ENCODE results near the gene GRB14.

The GRB14 gene

GRCh38 chr2:164622338-164623106 is 1.2 kb upstream of the GRB14 start:
- Histone ChIP-seq H3K4me1 (peaks cover 0 to 22% (median 10%) of the 10 kb centered on the region in 4 donors), H3K9me3 (no peaks in the 10 kb centered on the region), H3K4me3 (no peak overlapping the region), H3K36me3 (no peaks in the 10 kb centered on the region), H3K27me3 (no peaks in the 10 kb centered on the region), H3K27ac (no peak overlapping the region)
- no peak for TF ChIP-seq CTCF (IDR thresholded peaks at IDR 0.05)
- no peak for DNase-seq
- intact Hi-C loops (cut with DNase I; ENCODE audit: low total_unique reads): no loop called here

DNA sequence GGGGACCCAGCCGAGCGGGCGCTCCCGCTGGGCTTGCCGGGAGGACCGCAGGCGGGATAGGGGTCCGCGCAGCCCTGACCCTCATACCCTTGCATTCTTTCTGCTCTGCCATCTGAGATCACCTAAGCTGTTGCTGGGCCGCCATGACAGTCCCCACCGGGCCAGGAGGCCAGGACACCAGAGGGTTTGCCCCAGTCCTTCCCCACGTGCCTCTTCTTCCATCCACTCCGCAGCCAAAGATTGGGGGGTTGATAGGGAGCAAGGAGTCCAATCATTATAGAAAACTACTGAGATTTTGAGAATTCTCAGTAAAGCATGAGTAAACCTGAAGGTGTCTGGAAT is 453 bp upstream of the GRB14 start:
- intact Hi-C loops (cut with DNase I; ENCODE audit: low total_unique reads): no loop called here
- Histone ChIP-seq H3K27me3 (no peaks in the 10 kb centered on the region), H3K9me3 (no peaks in the 10 kb centered on the region), H3K36me3 (no peaks in the 10 kb centered on the region), H3K4me3 (peak overlapping the region; percentile 60 to 67), H3K4me1 (peaks cover 0 to 22% (median 10%) of the 10 kb centered on the region in 4 donors), H3K27ac (no peak overlapping the region)
- no peak for TF ChIP-seq CTCF (IDR thresholded peaks at IDR 0.05)
- DNase-seq: no peak

DNA sequence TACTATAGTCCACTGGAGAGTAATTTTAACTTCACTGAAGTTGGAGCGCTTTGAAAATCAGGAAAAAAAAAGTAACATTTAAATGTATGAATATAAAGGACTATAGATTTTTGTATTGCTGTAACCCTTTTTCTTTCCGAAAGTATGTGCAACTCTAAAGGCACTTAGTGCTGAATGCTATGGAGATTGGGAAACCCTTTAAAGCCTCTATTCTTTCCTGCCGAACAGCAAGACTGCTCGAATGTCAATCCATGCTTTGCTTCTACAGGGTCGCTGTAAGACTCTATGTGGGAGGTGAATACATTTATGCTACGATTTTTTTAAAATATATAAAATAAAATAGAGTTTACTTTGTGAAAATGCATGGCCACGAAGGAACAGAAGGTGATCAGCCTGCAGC is 825 bp downstream of the GRB14 start:
- DNase-seq: no peak
- H3K27ac ChIP-seq: no peak overlapping the region

DNA sequence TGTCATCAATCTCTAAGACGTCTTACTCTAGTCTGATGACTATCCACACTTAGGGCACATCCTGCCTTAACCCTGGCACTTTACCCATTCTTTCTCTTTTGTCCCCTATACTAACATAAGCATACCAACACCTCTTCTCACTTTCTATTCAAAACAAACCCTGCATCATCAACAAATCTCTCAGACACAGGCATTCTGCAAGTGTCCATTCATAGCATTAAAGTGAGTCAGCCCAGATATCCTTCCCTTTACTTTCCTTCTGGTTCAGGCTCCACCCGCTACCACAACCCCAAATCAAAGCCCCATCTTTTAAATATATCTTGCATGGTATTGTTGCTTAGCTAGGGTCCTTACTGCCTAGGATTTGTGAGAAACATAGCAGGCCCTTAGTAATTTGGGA is 3.8 kb downstream of the GRB14 start:
- Histone ChIP-seq H3K4me3 (no peak overlapping the region), H3K27me3 (no peaks in the 10 kb centered on the region), H3K9me3 (no peaks in the 10 kb centered on the region), H3K4me1 (peaks cover 0 to 17% (median 5%) of the 10 kb centered on the region in 4 donors), H3K27ac (no peak overlapping the region), H3K36me3 (no peaks in the 10 kb centered on the region)
- intact Hi-C loops (cut with DNase I; ENCODE audit: low total_unique reads): no loop called here
- TF ChIP-seq CTCF (IDR thresholded peaks at IDR 0.05): no peak
- DNase-seq: no peak

More for the DNA sequence above, 825 bp downstream of the GRB14 start:
- Histone ChIP-seq H3K4me3 (peak overlapping the region; percentile 60 to 67), H3K27me3 (no peaks in the 10 kb centered on the region), H3K9me3 (no peaks in the 10 kb centered on the region), H3K4me1 (peaks cover 0 to 22% (median 10%) of the 10 kb centered on the region in 4 donors), H3K36me3 (no peaks in the 10 kb centered on the region)
- TF ChIP-seq CTCF (IDR thresholded peaks at IDR 0.05): no peak
- intact Hi-C loops (cut with DNase I; ENCODE audit: low total_unique reads): no loop called here

DNA sequence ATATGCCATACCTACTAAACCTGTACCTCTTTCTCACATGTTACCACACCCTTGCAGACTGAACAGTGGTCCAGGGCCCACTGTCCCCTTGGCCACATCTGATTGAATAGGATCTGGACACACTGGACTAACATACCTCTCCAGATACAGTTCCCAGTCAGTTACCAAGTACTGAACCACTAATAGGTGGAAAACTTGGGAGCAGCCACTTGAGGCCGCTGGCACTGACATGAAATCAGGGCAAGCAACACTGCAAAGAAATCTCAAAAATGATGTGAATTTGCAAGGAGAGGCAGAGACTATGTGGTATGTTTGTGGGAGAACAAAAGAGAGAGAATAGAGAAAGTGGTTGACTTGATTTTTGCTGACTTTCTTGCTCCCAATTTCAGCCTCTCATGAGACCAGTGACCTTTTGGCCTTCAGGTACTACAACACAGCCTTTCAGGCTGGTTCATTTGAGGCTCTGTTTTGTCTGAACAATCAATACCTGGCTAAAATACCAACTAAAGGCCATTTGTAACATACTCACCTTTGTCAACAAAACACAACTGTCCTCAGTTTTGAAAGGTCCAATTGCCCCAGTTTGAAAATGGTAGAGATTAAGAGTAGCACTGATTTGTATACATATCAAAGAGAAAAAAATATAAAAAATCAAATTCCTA is 7.8 kb downstream of the GRB14 start:
- H3K9me3 ChIP-seq: no peaks in the 10 kb centered on the region
- intact Hi-C loops (cut with DNase I; ENCODE audit: low total_unique reads): no loop called here
- H3K27me3 ChIP-seq: no peaks in the 10 kb centered on the region
- DNase-seq: no peak
- no peak overlapping the region for H3K27ac ChIP-seq
- TF ChIP-seq CTCF (IDR thresholded peaks at IDR 0.05): no peak
- no peaks in the 10 kb centered on the region for H3K36me3 ChIP-seq
- H3K4me1 ChIP-seq: no peaks in the 10 kb centered on the region
- no peak overlapping the region for H3K4me3 ChIP-seq
